Prostate gland (tissue), 2 donors: Measurements from ENCODE around the gene MPV17L2. TPM values are rescaled to one million over a fixed set of nuclear protein-coding genes. Genes with fewer than 3 reads are reported as not detected.

Experiments used
- DNase-seq: peaks from one replicate; pipeline ENCODE4 v3.0.0-alpha.2; 2019; ENCODE audit warnings: low spot score
- H3K27ac ChIP-seq, 2 donors: fragments of 200-600 bp; sonication (generic); 2 replicates each; pipeline ENCODE4 v1.5.1; 2017 to 2019
- H3K27me3 ChIP-seq: fragments of 200-600 bp; sonication (generic); replicated peaks from 2 replicates; pipeline ENCODE4 v1.5.1; 2019; ENCODE audit not compliant: insufficient read depth
- H3K36me3 ChIP-seq, 2 donors: fragments of 200-600 bp; sonication (generic); 1 replicate in 1 of 2; 2 replicates in 1 of 2; pipeline versions ENCODE4 v1.5.1 to v1.8.1; 2017 to 2019
- H3K4me1 ChIP-seq: fragments of 200-600 bp; sonication (generic); replicated peaks from 2 replicates; pipeline ENCODE4 v1.5.1; 2019
- H3K4me3 ChIP-seq, 2 donors: fragments of 200-600 bp; sonication (generic); 2 replicates each; pipeline ENCODE4 v1.5.1; 2017 to 2019
- H3K9me3 ChIP-seq: fragments of 200-600 bp; sonication (generic); 2 replicates; pipeline ENCODE4 v1.5.1; 2017
- CTCF ChIP-seq, 4 experiments: fragments of 200-600 bp in 2 of 4; fragments of 450-650 bp in 2 of 4; sonication (generic) in 2 of 4; IDR thresholded peaks; 1 replicate in 3 of 4; 2 replicates in 1 of 4; pipeline ENCODE4 v1.5.1; 2016 to 2019; ENCODE audit warnings: antibody characterized with exemption in 4 of 4, mild to moderate bottlenecking in 2 of 4, moderate library complexity in 2 of 4
- POLR2A ChIP-seq: fragments of 450-650 bp; IDR thresholded peaks from one replicate; pipeline ENCODE4 v1.6.1; 2016; ENCODE audit warnings: antibody characterized with exemption, mild to moderate bottlenecking
- POLR2AphosphoS5 ChIP-seq: sonication (generic); formaldehyde crosslinking; IDR thresholded peaks from one replicate; pipeline ENCODE4 v1.6.1; 2017; ENCODE audit warnings: antibody characterized with exemption
- WGBS: methylation state at CpG from one replicate; pipeline ENCODE4 v1.1.5; 2018; 5-methylcytosine and 5-hydroxymethylcytosine counted together
- intact Hi-C: fragments of 100-400 bp; cut with DNase I; formaldehyde crosslinking; loops from one replicate; pipeline ENCODE4 v1.14.2; 2022
- total RNA-seq, 2 donors: library from RNA; depleted of rRNA; stranded (reverse); fragments of >200 nt; gene quantifications; one replicate each; pipeline ENCODE4 v1.1.0, GENCODE V29; 2016

Gene MPV17L2
- total RNA-seq, 2 donors from 2014 or later = 8.5 to 21.1 TPM

GRCh38 chr19:18227781-18228271 is 34.8 kb downstream of the MPV17L2 start:
- Histone ChIP-seq H3K36me3 (no peaks in the 10 kb centered on the region), H3K4me1 (peaks cover 6% of the 10 kb centered on the region), H3K9me3 (no peaks in the 10 kb centered on the region), H3K27me3 (peaks cover 22% of the 10 kb centered on the region), H3K27ac (no peak overlapping the region), H3K4me3 (no peak overlapping the region)
- no peak for DNase-seq
- TF ChIP-seq CTCF (IDR thresholded peaks at IDR 0.05) (no peak), POLR2AphosphoS5 (no peak)
- intact Hi-C loops = no loop called here
- 80% methylated on average over 6 of the region's 6 CpGs for WGBS

- no peak overlapping the region for H3K27ac ChIP-seq
- no peak for DNase-seq
- no peak overlapping the region for H3K4me3 ChIP-seq
- H3K9me3 ChIP-seq = no peaks in the 10 kb centered on the region
- WGBS = 66% methylated on average over 5 of the region's 5 CpGs
- no peaks in the 10 kb centered on the region for H3K36me3 ChIP-seq
- peaks cover 6% of the 10 kb centered on the region for H3K4me1 ChIP-seq
- H3K27me3 ChIP-seq = peaks cover 25% of the 10 kb centered on the region
- intact Hi-C loops = no loop called here
- TF ChIP-seq CTCF (IDR thresholded peaks at IDR 0.05) = peak in 1 of 4 experiments; percentile 9
- TF ChIP-seq POLR2AphosphoS5 = no peak
- no peak for TF ChIP-seq POLR2A
These were observed 36.5 kb downstream of the MPV17L2 start for GRCh38 chr19:18229474-18229873.

- peaks cover 3% of the 10 kb centered on the region for H3K4me1 ChIP-seq
- no peaks in the 10 kb centered on the region for H3K9me3 ChIP-seq
- no peaks in the 10 kb centered on the region for H3K36me3 ChIP-seq
- DNase-seq = no peak
- H3K4me3 ChIP-seq = no peak overlapping the region
- peaks cover 23% of the 10 kb centered on the region for H3K27me3 ChIP-seq
- no peak overlapping the region for H3K27ac ChIP-seq
- 82% methylated on average over 4 of the region's 4 CpGs for WGBS
- intact Hi-C loops = no loop called here
- TF ChIP-seq CTCF (IDR thresholded peaks at IDR 0.05) (no peak), POLR2A (no peak), POLR2AphosphoS5 (no peak)
These were observed 36.9 kb downstream of the MPV17L2 start for GRCh38 chr19:18229915-18230314.

- H3K27ac ChIP-seq = no peak overlapping the region
- TF ChIP-seq CTCF (IDR thresholded peaks at IDR 0.05) = no peak
- TF ChIP-seq POLR2AphosphoS5 = no peak
- no peak for TF ChIP-seq POLR2A
- no peaks in the 10 kb centered on the region for H3K4me1 ChIP-seq
- H3K9me3 ChIP-seq = no peaks in the 10 kb centered on the region
- intact Hi-C loops = no loop called here
- H3K36me3 ChIP-seq = no peaks in the 10 kb centered on the region
- no peak for DNase-seq
- H3K27me3 ChIP-seq = peaks cover 15% of the 10 kb centered on the region
- 53% methylated on average over 18 of the region's 18 CpGs for WGBS
- no peak overlapping the region for H3K4me3 ChIP-seq
These were observed 38.1 kb downstream of the MPV17L2 start for GRCh38 chr19:18230941-18231734.

GRCh38 chr19:18231775-18232174 is 38.8 kb downstream of the MPV17L2 start:
- Histone ChIP-seq H3K9me3 (no peaks in the 10 kb centered on the region), H3K27ac (no peak overlapping the region), H3K4me3 (no peak overlapping the region), H3K36me3 (no peaks in the 10 kb centered on the region), H3K4me1 (no peaks in the 10 kb centered on the region), H3K27me3 (peaks cover 13% of the 10 kb centered on the region)
- no peak for DNase-seq
- TF ChIP-seq POLR2AphosphoS5 = no peak
- TF ChIP-seq POLR2A = no peak
- TF ChIP-seq CTCF (IDR thresholded peaks at IDR 0.05) = no peak
- 29% methylated on average over 4 of the region's 4 CpGs for WGBS
- intact Hi-C loops = no loop called here
